ENCODE data around the gene ZSCAN22.

ZSCAN22 gene

DNA sequence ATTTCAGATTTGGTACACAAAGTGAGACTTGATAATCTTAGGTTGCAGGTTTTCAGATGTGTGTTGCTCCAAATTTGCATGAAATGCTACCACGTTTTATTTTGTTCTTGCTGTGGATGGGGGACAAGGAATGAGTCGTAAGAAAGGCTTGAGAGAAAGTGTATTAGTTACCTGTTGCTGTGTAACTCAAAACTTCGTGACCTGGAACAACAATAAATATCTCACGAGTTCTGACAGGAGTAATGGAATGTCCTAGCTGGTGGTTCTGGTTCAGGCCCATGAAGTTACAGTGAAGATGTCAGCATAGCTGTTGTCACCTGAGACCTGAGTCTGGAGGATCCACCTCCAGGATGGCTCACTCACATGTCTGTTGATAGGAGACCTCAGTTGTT lies 46.9 kb upstream of the ZSCAN22 start:
- H3K9me3 Mint-ChIP-seq, result peaks cover 68% of the 10 kb centered on the region

DNA sequence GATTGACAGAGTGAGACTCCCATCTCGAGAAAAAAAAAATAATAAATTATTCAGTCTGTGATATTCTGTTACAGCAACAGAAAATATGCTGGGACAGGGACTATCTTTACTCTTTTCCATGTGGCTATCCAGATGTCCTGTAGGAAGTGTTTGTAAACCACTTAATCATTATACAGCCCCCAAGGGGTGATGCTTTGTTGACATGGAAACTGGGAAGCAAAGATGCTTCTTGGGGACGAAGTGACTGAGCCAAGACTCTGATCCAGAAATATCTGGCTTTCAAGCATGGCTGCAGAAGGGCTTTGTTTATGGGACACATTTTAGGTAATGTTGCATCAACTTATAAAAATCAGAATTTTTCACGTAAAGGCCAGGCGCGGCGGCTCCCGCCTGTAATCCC lies 42.6 kb upstream of the ZSCAN22 start:
- H3K4me1 Mint-ChIP-seq, result peaks cover 14% of the 10 kb centered on the region

More for the DNA sequence above, 46.9 kb upstream of the ZSCAN22 start:
- TF ChIP-seq, protein P1, sequence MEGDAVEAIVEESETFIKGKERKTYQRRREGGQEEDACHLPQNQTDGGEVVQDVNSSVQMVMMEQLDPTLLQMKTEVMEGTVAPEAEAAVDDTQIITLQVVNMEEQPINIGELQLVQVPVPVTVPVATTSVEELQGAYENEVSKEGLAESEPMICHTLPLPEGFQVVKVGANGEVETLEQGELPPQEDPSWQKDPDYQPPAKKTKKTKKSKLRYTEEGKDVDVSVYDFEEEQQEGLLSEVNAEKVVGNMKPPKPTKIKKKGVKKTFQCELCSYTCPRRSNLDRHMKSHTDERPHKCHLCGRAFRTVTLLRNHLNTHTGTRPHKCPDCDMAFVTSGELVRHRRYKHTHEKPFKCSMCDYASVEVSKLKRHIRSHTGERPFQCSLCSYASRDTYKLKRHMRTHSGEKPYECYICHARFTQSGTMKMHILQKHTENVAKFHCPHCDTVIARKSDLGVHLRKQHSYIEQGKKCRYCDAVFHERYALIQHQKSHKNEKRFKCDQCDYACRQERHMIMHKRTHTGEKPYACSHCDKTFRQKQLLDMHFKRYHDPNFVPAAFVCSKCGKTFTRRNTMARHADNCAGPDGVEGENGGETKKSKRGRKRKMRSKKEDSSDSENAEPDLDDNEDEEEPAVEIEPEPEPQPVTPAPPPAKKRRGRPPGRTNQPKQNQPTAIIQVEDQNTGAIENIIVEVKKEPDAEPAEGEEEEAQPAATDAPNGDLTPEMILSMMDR (IDR thresholded peaks at IDR 0.05; ENCODE audit: unreplicated experiment in 3 of 3), result no peak
- H3K27me3 Mint-ChIP-seq (ENCODE audit: low read depth), result peaks cover 3% of the 10 kb centered on the region
- H3K27ac Mint-ChIP-seq, result peak overlapping the region; percentile 94 to 97 (median 95)
- peaks cover 22% of the 10 kb centered on the region for H3K4me1 Mint-ChIP-seq
- peaks cover 96% of the 10 kb centered on the region for H3K36me3 Mint-ChIP-seq (ENCODE audit: low read depth)
- H3K4me3 Mint-ChIP-seq, result peak overlapping the region; percentile 90 to 98 (median 90)

DNA sequence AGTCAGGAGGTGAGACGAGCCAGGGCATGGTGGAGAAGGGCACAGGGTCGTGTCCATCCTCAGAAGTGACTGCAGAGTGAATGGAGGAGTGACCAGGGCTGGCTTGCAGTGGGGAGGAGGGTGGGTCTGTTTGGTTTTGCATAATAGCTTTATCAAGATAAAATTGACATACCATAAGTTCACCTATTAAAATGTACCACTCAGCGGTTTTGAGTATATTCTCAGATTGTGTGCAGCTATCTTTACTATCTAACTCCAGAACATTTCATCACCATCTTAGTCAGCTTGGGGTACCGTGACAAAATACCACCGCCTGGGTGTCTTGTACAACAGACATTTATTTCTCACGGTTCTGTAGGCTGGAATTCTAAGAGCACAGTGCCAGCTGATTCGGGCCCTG lies 34.9 kb upstream of the ZSCAN22 start:
- TF ChIP-seq, protein P1 (IDR thresholded peaks at IDR 0.05; ENCODE audit: unreplicated experiment in 3 of 3), result no peak
- no peak overlapping the region for H3K27ac Mint-ChIP-seq
- H3K4me1 Mint-ChIP-seq, result no peaks in the 10 kb centered on the region
- no peak overlapping the region for H3K4me3 Mint-ChIP-seq
- peaks cover 8% of the 10 kb centered on the region for H3K27me3 Mint-ChIP-seq (ENCODE audit: low read depth)
- peaks cover 75% of the 10 kb centered on the region for H3K9me3 Mint-ChIP-seq
- H3K36me3 Mint-ChIP-seq (ENCODE audit: low read depth), result peaks cover 100% of the 10 kb centered on the region

More for the DNA sequence above, 42.6 kb upstream of the ZSCAN22 start:
- Mint-ChIP-seq H3K4me3 (no peak overlapping the region), H3K9me3 (peaks cover 67% of the 10 kb centered on the region), H3K36me3 (ENCODE audit: low read depth) (peaks cover 99% of the 10 kb centered on the region), H3K27ac (no peak overlapping the region), H3K27me3 (ENCODE audit: low read depth) (no peaks in the 10 kb centered on the region)
- TF ChIP-seq, protein P1 (IDR thresholded peaks at IDR 0.05; ENCODE audit: unreplicated experiment in 3 of 3), result no peak

DNA sequence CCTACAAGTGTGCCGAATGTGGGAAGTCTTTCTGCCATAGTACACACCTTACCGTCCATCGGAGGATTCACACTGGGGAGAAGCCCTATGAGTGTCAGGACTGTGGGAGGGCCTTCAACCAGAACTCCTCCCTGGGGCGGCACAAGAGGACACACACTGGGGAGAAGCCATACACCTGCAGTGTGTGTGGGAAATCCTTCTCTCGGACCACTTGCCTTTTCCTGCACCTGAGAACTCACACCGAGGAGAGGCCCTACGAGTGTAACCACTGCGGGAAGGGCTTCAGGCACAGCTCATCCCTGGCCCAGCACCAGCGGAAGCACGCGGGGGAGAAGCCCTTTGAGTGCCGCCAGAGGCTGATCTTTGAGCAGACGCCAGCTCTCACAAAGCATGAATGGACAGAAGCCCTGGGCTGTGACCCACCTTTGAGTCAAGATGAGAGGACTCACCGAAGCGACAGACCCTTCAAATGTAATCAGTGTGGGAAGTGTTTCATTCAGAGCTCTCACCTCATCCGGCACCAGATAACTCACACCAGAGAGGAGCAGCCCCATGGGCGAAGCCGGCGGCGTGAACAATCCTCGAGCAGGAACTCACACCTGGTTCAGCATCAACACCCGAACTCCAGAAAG lies 31.9 kb upstream of the ZSCAN22 start:
- H3K36me3 Mint-ChIP-seq (ENCODE audit: low read depth), result peaks cover 95% of the 10 kb centered on the region
- H3K9me3 Mint-ChIP-seq, result peaks cover 71% of the 10 kb centered on the region
- no peaks in the 10 kb centered on the region for H3K4me1 Mint-ChIP-seq
- no peak overlapping the region for H3K4me3 Mint-ChIP-seq
- H3K27me3 Mint-ChIP-seq (ENCODE audit: low read depth), result peaks cover 8% of the 10 kb centered on the region
- TF ChIP-seq, protein P1 (IDR thresholded peaks at IDR 0.05; ENCODE audit: unreplicated experiment in 3 of 3), result no peak
- no peak overlapping the region for H3K27ac Mint-ChIP-seq

DNA sequence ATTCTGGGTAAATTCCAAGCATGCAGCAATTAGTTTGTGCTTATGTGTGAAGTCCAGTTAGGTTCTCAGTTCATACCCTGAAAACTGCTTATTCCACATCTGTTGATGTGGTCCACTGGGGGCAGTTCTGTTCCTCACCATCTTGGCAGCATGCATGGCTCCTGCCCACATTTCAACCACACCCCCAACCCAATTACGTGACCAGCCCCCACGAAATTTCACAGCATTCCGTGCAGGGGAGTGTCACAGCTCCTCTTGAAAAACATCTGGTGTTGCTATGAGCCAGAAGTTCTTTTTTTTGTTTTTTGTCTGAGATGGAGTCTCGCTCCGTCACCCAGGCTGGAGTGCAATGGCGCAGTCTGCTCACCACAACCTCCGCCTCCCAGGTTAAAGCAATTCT lies 30.7 kb upstream of the ZSCAN22 start:
- Mint-ChIP-seq H3K4me3 (no peak overlapping the region), H3K4me1 (no peaks in the 10 kb centered on the region), H3K9me3 (peaks cover 71% of the 10 kb centered on the region), H3K27ac (no peak overlapping the region), H3K36me3 (ENCODE audit: low read depth) (peaks cover 95% of the 10 kb centered on the region), H3K27me3 (ENCODE audit: low read depth) (peaks cover 8% of the 10 kb centered on the region)
- TF ChIP-seq, protein P1 (IDR thresholded peaks at IDR 0.05; ENCODE audit: unreplicated experiment in 3 of 3), result no peak

DNA sequence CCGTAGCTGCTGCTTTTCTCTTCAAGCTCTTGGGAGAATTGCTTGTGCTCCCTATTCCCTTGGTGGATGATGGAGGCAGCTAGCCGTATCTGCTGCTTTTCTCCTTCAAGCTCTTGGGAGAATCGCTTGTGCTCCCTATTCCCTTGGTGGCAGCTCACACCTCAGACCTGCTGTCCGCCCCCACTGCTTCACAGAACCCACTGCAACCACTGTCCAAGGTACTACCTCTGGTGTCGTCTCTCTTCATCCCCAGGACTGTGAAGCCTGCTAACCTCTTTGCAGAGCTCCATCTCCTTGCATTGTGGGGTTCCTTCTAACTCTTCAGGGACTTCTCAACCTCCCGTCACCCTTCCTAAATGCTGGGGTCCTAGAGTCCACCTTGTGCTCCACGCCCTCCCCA lies 26.2 kb upstream of the ZSCAN22 start:
- Mint-ChIP-seq H3K4me3 (no peak overlapping the region), H3K27me3 (ENCODE audit: low read depth) (no peaks in the 10 kb centered on the region), H3K36me3 (ENCODE audit: low read depth) (peaks cover 81% of the 10 kb centered on the region), H3K27ac (no peak overlapping the region), H3K9me3 (peaks cover 28% of the 10 kb centered on the region), H3K4me1 (peaks cover 14% of the 10 kb centered on the region)
- TF ChIP-seq, protein P1 (IDR thresholded peaks at IDR 0.05; ENCODE audit: unreplicated experiment in 3 of 3), result no peak

Data from nephron (organoid).